Measurements from ENCODE around the gene RCAN1.

DNA sequence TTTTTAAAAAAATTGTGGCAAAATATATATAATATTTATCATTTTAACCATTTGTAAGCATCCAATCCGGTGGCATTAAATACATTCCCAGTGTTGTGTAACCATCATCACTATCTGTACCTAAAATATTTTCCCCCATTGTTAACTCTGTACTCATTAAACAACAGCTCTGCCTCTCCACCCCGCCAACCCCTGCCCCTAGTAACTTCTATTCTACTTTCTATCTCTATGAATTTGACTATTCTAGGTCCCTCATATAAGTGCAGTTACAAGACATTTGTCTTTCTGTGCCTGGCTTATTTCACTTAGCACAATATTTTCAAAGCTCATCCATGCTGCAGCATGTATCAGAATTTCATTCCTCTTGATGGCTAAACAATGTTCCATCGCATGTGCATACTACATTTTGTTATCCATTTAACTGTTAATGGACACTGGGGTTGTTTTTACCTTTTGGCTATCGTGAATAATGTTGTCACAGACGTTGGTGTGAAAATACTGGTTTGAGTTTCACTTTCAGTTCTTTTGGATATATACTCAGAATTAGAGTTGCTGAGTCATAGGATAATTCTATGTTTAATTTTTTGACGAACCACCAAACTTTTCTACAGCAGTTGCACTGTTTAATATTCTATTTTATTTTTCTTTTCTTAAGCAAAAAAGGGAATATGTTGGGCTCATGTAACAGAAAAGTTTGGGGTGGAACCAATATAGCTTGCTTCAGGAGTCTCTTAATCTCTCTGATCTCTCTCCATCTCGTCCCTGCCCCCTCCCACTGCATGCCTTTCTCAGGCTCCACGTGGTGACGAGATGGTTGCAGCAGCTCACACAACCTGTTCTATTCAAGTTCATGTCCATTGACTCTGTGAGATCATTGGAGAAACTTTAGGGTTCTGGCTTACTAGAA lies 25.2 kb upstream of the RCAN1 start:
- TF ChIP-seq, protein P1, sequence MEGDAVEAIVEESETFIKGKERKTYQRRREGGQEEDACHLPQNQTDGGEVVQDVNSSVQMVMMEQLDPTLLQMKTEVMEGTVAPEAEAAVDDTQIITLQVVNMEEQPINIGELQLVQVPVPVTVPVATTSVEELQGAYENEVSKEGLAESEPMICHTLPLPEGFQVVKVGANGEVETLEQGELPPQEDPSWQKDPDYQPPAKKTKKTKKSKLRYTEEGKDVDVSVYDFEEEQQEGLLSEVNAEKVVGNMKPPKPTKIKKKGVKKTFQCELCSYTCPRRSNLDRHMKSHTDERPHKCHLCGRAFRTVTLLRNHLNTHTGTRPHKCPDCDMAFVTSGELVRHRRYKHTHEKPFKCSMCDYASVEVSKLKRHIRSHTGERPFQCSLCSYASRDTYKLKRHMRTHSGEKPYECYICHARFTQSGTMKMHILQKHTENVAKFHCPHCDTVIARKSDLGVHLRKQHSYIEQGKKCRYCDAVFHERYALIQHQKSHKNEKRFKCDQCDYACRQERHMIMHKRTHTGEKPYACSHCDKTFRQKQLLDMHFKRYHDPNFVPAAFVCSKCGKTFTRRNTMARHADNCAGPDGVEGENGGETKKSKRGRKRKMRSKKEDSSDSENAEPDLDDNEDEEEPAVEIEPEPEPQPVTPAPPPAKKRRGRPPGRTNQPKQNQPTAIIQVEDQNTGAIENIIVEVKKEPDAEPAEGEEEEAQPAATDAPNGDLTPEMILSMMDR (IDR thresholded peaks at IDR 0.05 in 8 of 11, conservative IDR thresholded peaks at IDR 0.05 in 3 of 11), result no peak
- no peak for TF ChIP-seq POLR2A (IDR thresholded peaks at IDR 0.05)
